Measurements from ENCODE around the gene DNAJC7.

Gene DNAJC7

DNA sequence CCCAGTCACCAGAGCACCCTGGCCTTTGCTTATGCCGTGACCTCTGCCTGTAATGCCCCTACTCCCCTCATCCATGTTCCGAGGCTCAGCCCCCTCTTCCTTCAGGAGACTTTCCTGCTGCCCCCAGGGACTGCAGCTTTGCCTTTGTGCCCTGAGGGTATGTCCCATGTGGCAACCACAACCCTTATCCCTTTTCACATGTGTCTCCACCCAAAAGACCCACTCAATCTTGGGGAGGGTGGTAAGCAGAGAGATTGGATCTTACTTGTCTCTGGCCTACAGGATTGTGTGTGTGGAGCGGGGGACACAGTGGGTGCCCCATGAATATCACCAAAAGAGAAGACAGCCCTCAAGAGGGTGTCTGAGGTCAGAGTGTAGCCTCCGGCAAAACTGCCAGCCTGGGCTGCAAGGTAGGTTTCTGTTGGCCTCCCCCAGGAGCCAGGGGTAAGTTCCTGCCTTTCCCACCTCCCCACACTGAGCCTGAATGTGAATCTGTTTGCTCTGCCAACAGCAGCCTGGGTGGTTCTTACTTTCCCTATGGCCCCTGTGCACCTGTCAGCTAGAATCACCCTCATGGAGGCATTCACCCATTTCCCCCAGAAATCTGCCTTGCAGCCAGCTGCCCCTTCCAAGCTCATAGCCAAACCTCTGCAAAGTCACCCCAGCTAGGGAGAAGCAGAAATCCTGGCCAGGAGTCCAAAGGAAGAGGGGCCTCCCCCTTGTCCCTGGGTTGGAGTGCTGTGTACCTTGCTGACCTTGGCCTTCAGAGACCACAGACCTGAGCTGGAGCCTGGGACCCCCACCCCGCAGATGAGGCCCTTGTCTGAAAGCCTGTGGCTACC, 44.6 kb upstream of the DNAJC7 start:
- Histone ChIP-seq H3K27ac (ENCODE audit: low read depth, low read length) (no peak overlapping the region), H3K36me3 (ENCODE audit: low read length) (no peaks in the 10 kb centered on the region), H4K20me1 (ENCODE audit: low read depth, low read length) (no peaks in the 10 kb centered on the region), H3K79me2 (ENCODE audit: insufficient read depth, low read length) (no peaks in the 10 kb centered on the region), H3K9ac (ENCODE audit: low read length) (no peak overlapping the region), H3K4me3 (ENCODE audit: insufficient read depth, low read length, poor library complexity, severe bottlenecking) (no peak overlapping the region), H3K4me2 (ENCODE audit: low read depth, low read length, poor library complexity, severe bottlenecking) (no peak overlapping the region), H3K9me3 (ENCODE audit: insufficient read depth, low read length) (no peaks in the 10 kb centered on the region), H3K27me3 (ENCODE audit: low read length) (no peaks in the 10 kb centered on the region), H3K9me2 (replicated peaks; ENCODE audit: insufficient read depth, low read length) (no peaks in the 10 kb centered on the region), H2AFZ (ENCODE audit: low read depth, low read length, severe bottlenecking) (no peak overlapping the region), H3F3A (ENCODE audit: insufficient read depth) (no peaks in the 10 kb centered on the region)
- TF ChIP-seq CTCF (IDR thresholded peaks at IDR 0.05; ENCODE audit: insufficient read depth, low read length, poor library complexity, severe bottlenecking) (no peak), EZH2phosphoT487 (conservative IDR thresholded peaks at IDR 0.05; ENCODE audit: low read length) (no peak)

GRCh38 chr17:42060231-42060630, 43.0 kb upstream of the DNAJC7 start:
- no peak overlapping the region for H3K27ac ChIP-seq (ENCODE audit: low read depth, low read length)
- H3K4me3 ChIP-seq (ENCODE audit: insufficient read depth, low read length, poor library complexity, severe bottlenecking) = no peak overlapping the region
- no peak overlapping the region for H3K9ac ChIP-seq (ENCODE audit: low read length)
- H3K9me3 ChIP-seq (ENCODE audit: insufficient read depth, low read length) = no peaks in the 10 kb centered on the region
- no peaks in the 10 kb centered on the region for H3K79me2 ChIP-seq (ENCODE audit: insufficient read depth, low read length)
- TF ChIP-seq CTCF (IDR thresholded peaks at IDR 0.05; ENCODE audit: insufficient read depth, low read length, poor library complexity, severe bottlenecking) (no peak), EZH2phosphoT487 (conservative IDR thresholded peaks at IDR 0.05; ENCODE audit: low read length) (no peak)
- no peaks in the 10 kb centered on the region for H3K9me2 ChIP-seq (replicated peaks; ENCODE audit: insufficient read depth, low read length)
- no peaks in the 10 kb centered on the region for H4K20me1 ChIP-seq (ENCODE audit: low read depth, low read length)
- H3K36me3 ChIP-seq (ENCODE audit: low read length) = no peaks in the 10 kb centered on the region
- H2AFZ ChIP-seq (ENCODE audit: low read depth, low read length, severe bottlenecking) = no peak overlapping the region
- H3F3A ChIP-seq (ENCODE audit: insufficient read depth) = no peaks in the 10 kb centered on the region
- H3K27me3 ChIP-seq (ENCODE audit: low read length) = no peaks in the 10 kb centered on the region
- H3K4me2 ChIP-seq (ENCODE audit: low read depth, low read length, poor library complexity, severe bottlenecking) = no peak overlapping the region

DNA sequence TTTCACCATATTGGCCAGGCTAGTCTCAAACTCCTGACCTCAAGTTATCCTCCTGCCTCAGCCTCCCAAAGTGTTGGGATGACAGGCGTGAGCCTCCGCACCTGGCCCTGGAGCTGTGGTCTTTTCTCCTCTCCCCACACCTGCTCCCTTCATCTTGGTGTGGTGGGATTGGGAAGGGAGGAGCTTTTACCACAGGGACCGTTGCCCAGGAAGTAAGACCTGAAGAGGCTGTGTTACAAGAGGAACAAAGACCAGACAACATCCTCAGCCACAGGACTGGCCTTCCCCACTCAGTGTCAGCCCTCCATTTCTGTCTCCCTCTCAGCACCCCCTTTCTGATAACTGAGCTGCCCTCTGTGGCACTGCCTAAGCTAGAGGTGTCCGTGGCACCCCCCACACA, 42.6 kb upstream of the DNAJC7 start:
- H2AFZ ChIP-seq (ENCODE audit: low read depth, low read length, severe bottlenecking) = no peak overlapping the region
- no peaks in the 10 kb centered on the region for H3K36me3 ChIP-seq (ENCODE audit: low read length)
- no peak overlapping the region for H3K4me2 ChIP-seq (ENCODE audit: low read depth, low read length, poor library complexity, severe bottlenecking)
- H3F3A ChIP-seq (ENCODE audit: insufficient read depth) = no peaks in the 10 kb centered on the region
- no peaks in the 10 kb centered on the region for H4K20me1 ChIP-seq (ENCODE audit: low read depth, low read length)
- no peaks in the 10 kb centered on the region for H3K79me2 ChIP-seq (ENCODE audit: insufficient read depth, low read length)
- H3K9ac ChIP-seq (ENCODE audit: low read length) = no peak overlapping the region
- no peaks in the 10 kb centered on the region for H3K9me2 ChIP-seq (replicated peaks; ENCODE audit: insufficient read depth, low read length)
- no peaks in the 10 kb centered on the region for H3K27me3 ChIP-seq (ENCODE audit: low read length)
- TF ChIP-seq CTCF (IDR thresholded peaks at IDR 0.05; ENCODE audit: insufficient read depth, low read length, poor library complexity, severe bottlenecking) (no peak), EZH2phosphoT487 (conservative IDR thresholded peaks at IDR 0.05; ENCODE audit: low read length) (no peak)
- no peaks in the 10 kb centered on the region for H3K9me3 ChIP-seq (ENCODE audit: insufficient read depth, low read length)
- no peak overlapping the region for H3K4me3 ChIP-seq (ENCODE audit: insufficient read depth, low read length, poor library complexity, severe bottlenecking)
- no peak overlapping the region for H3K27ac ChIP-seq (ENCODE audit: low read depth, low read length)
